ENCODE measurements around the gene LARGE1. TPM values are rescaled to one million over a fixed set of nuclear protein-coding genes. Genes with fewer than 3 reads are reported as not detected.

LARGE1 gene
- total RNA-seq, 1 donor from 2014 or later: 27.4 TPM

DNA sequence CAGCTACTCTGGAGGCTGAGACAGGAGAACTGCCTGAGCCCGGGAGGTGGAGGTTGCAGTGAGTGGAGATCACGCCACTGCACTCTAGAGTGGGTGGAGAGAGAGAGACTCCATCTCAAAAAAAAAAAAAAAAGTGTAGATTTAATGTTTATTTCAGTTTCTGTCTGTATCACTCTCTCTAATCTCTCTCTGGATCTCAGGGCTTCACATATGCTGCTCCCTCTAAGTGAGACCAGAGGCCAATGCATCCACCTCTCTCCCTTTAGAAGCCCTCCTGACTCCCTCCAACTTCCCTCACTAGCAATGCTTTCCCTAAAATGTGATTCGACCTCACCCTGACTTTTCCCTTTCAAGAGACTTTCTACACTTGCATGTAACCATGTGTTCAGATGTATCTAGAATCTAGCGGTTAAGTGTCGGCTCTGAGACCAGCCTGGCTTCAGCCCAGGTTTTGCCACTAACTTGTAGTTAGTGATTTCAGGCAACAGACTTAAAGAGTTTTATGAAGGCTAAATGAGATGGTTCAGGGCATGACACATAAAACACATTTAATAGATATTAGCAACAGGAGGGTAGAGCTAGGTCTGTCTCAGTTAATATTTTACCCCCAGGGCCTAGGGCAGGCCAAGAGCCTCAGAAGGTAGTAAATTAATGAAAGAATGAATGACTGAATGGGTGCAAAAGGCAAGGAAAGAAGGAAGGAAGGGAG is 364.3 kb downstream of the LARGE1 start:
- H3K27me3 ChIP-seq (ENCODE audit: low read depth): no peaks in the 10 kb centered on the region
- H3K27ac ChIP-seq: no peak overlapping the region
- no peak overlapping the region for H3K4me3 ChIP-seq
- H3K4me1 ChIP-seq: no peaks in the 10 kb centered on the region
- H3K36me3 ChIP-seq: no peaks in the 10 kb centered on the region
- ATAC-seq (no peak), DNase-seq (no peak)
- H3K9me3 ChIP-seq: no peaks in the 10 kb centered on the region
- TF ChIP-seq, protein P1, sequence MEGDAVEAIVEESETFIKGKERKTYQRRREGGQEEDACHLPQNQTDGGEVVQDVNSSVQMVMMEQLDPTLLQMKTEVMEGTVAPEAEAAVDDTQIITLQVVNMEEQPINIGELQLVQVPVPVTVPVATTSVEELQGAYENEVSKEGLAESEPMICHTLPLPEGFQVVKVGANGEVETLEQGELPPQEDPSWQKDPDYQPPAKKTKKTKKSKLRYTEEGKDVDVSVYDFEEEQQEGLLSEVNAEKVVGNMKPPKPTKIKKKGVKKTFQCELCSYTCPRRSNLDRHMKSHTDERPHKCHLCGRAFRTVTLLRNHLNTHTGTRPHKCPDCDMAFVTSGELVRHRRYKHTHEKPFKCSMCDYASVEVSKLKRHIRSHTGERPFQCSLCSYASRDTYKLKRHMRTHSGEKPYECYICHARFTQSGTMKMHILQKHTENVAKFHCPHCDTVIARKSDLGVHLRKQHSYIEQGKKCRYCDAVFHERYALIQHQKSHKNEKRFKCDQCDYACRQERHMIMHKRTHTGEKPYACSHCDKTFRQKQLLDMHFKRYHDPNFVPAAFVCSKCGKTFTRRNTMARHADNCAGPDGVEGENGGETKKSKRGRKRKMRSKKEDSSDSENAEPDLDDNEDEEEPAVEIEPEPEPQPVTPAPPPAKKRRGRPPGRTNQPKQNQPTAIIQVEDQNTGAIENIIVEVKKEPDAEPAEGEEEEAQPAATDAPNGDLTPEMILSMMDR (IDR thresholded peaks at IDR 0.05): no peak
- intact Hi-C loops (cut with DNase I): no loop called here

DNA sequence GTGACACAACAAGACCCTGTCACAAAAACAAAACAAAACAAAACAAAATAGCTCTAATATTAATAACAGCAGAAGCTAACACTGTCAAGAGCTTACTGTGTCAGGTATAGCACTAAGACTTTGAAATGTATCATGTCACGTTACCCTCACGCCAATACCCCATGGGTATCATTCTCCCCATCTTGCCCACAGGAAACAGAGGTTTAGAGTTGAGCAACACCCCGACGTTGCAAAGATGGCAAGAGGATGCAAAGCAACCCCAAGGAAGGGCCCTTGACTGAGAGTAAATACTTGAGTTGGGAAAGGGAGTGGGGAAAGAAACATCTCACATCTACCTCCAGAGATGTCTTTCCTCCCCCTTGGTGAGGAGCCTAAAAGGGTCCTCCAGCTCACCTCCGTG is 366.8 kb downstream of the LARGE1 start:
- H3K27ac ChIP-seq: no peak overlapping the region
- no peak for ATAC-seq
- TF ChIP-seq, protein P1 (IDR thresholded peaks at IDR 0.05): no peak
- no peaks in the 10 kb centered on the region for H3K36me3 ChIP-seq
- intact Hi-C loops (cut with DNase I): no loop called here
- no peaks in the 10 kb centered on the region for H3K9me3 ChIP-seq
- no peak for DNase-seq
- no peaks in the 10 kb centered on the region for H3K27me3 ChIP-seq (ENCODE audit: low read depth)
- no peaks in the 10 kb centered on the region for H3K4me1 ChIP-seq
- H3K4me3 ChIP-seq: no peak overlapping the region

DNA sequence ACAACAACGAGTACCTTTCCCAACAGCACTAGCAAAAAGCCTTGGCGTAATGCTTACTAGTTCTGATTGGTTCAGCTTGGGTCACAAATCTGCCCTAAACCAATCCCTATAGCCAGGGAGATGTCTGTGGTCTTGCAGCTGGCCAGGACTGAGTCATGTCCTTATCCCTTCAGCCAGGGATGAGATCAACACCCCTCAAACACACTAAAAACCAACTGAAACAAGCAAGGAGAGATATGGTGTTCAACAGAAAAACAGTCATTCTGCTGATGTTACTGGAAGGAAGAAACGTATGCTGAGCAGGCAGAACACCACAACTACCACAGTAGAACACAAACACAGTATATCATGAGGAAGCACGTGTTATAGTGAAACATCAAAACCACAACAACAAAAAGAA is 375.6 kb downstream of the LARGE1 start:
- Histone ChIP-seq H3K4me3 (no peak overlapping the region), H3K36me3 (no peaks in the 10 kb centered on the region), H3K9me3 (no peaks in the 10 kb centered on the region), H3K27ac (no peak overlapping the region), H3K4me1 (peaks cover 10% of the 10 kb centered on the region), H3K27me3 (ENCODE audit: low read depth) (no peaks in the 10 kb centered on the region)
- no peak for DNase-seq
- TF ChIP-seq, protein P1 (IDR thresholded peaks at IDR 0.05): no peak
- ATAC-seq: no peak
- intact Hi-C loops (cut with DNase I): no loop called here

DNA sequence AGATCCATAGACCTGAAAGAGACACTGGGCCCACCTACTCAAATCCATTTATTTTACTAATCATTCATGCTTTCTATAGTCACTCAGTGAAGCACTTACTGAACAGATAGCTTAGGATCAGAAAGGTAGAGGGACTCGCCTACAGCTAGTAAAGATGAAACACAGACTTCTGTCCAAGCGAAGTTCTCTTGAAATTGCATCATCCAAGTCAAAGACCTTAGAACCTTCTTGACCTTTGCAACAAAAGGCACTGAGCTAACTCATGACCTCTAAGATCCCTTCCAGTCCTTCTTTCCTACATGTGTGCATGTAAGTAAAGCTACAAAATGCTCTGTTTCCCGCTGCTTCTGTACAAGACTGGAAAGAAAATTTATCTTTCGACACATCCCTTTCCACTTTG is 377.6 kb downstream of the LARGE1 start:
- Histone ChIP-seq H3K36me3 (no peaks in the 10 kb centered on the region), H3K4me3 (no peak overlapping the region), H3K4me1 (peaks cover 18% of the 10 kb centered on the region), H3K9me3 (no peaks in the 10 kb centered on the region), H3K27me3 (ENCODE audit: low read depth) (no peaks in the 10 kb centered on the region), H3K27ac (no peak overlapping the region)
- ATAC-seq: no peak
- TF ChIP-seq, protein P1 (IDR thresholded peaks at IDR 0.05): no peak
- intact Hi-C loops (cut with DNase I): no loop called here
- DNase-seq: no peak

DNA sequence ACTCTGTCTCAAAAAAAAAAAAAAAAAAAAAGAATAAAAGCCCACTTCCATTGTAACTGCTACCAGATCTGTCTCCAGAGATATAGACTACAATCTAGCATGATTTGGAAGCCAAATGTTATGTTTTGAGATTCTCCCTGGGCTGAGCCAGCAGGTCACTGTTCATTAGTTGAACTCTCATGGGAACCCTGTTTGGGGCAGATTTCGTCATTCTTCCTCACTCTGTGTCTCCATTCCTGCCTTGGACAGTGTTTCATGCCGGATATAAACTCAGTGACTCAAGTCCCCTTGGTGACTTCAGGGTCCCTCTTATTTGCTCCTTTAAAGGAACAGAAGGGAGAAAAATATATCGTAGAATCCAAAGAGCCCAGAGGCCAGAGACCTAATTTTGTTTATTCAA is 378.1 kb downstream of the LARGE1 start:
- TF ChIP-seq, protein P1 (IDR thresholded peaks at IDR 0.05): no peak
- no peaks in the 10 kb centered on the region for H3K36me3 ChIP-seq
- peaks cover 22% of the 10 kb centered on the region for H3K4me1 ChIP-seq
- ATAC-seq (no peak), DNase-seq (no peak)
- H3K4me3 ChIP-seq: no peak overlapping the region
- no peak overlapping the region for H3K27ac ChIP-seq
- H3K27me3 ChIP-seq (ENCODE audit: low read depth): no peaks in the 10 kb centered on the region
- intact Hi-C loops (cut with DNase I): no loop called here
- no peaks in the 10 kb centered on the region for H3K9me3 ChIP-seq

All from lower lobe of right lung (tissue), 2 donors.